Panc1 (cell line): ENCODE measurements around the gene THSD7A. TPM values are rescaled to one million over a fixed set of nuclear protein-coding genes. Genes with fewer than 3 reads are reported as not detected.

ENCODE experiments used
- ATAC-seq: fragments of 200-7000 bp; cut with Tn5 transposase; 2 replicates; pipeline ENCODE4 v1.9.1; 2020; ENCODE audit warnings: mild to moderate bottlenecking, moderate library complexity
- BruUV-seq: library from RNA; stranded (reverse); fragments of 400-500 nt; replicated peaks from 2 replicates; lab custom pipeline; 2021; lab: Mats Ljungman, UMichigan
- CTCF ChIA-PET: fragments of 300-600 bp; sonication (Branson Sonifier 250); formaldehyde crosslinking; loops from one replicate; lab custom pipeline; 2022; ENCODE audit warnings: antibody characterized with exemption; lab: Charles Lee
- POLR2A ChIA-PET: fragments of 300-600 bp; sonication (Branson Sonifier 250); formaldehyde crosslinking; loops from one replicate; lab custom pipeline; 2022; ENCODE audit warnings: antibody characterized with exemption; lab: Charles Lee
- DNase-seq: peaks from one replicate; pipeline ENCODE4 v3.0.0-alpha.2; 2010; ENCODE audit warnings: low read depth, low spot score
- H3K27ac ChIP-seq: 2 replicates; pipeline ENCODE4 v1.5.1; 2011; ENCODE audit warnings: mild to moderate bottlenecking, low read length, inconsistent platforms
- H3K27me3 ChIP-seq: fragments of 200-500 bp; sonication (Bioruptor generic); 2 replicates; pipeline ENCODE4 v1.6.0; 2014; ENCODE audit warnings: low read length, inconsistent platforms; ENCODE audit not compliant: control insufficient read depth, insufficient read depth
- H3K36me3 ChIP-seq: fragments of 200-500 bp; sonication (Bioruptor generic); 2 replicates; pipeline ENCODE4 v1.5.1; 2014; ENCODE audit warnings: inconsistent platforms, mild to moderate bottlenecking, low read length, moderate library complexity; ENCODE audit not compliant: control insufficient read depth, insufficient read depth
- H3K4me1 ChIP-seq: 2 replicates; pipeline ENCODE4 v1.5.1; 2011; ENCODE audit warnings: inconsistent platforms, mild to moderate bottlenecking, low read length, moderate library complexity; ENCODE audit not compliant: control insufficient read depth, insufficient read depth
- H3K4me3 ChIP-seq, 2 experiments: 2 replicates each; pipeline ENCODE4 v1.5.1; 2011 to 2012; ENCODE audit warnings: low read depth in 2 of 2, low read length in 2 of 2, mild to moderate bottlenecking in 2 of 2, inconsistent platforms in 1 of 2, moderate library complexity in 1 of 2
- H3K9me3 ChIP-seq: fragments of 200-500 bp; sonication (Bioruptor generic); 2 replicates; pipeline ENCODE4 v1.5.1; 2014; ENCODE audit warnings: low read depth, mild to moderate bottlenecking, inconsistent platforms, low read length, moderate library complexity; ENCODE audit not compliant: control insufficient read depth, insufficient read depth
- POLR2AphosphoS5 ChIP-seq: IDR thresholded peaks from 2 replicates; pipeline ENCODE4 v1.6.1; 2012; ENCODE audit warnings: mild to moderate bottlenecking, low read depth, low read length, moderate library complexity
- SIN3A ChIP-seq: IDR thresholded peaks from 2 replicates; pipeline ENCODE4 v1.6.1; 2012; ENCODE audit warnings: low read depth, mild to moderate bottlenecking, low read length, moderate library complexity, borderline replicate concordance; ENCODE audit not compliant: insufficient read depth
- TCF7L2 ChIP-seq: IDR thresholded peaks from 2 replicates; pipeline ENCODE4 v1.6.1; 2011; ENCODE audit warnings: mild to moderate bottlenecking, low read depth, low read length, inconsistent platforms
- in situ Hi-C: cut with HindIII; loops from 2 replicates; pipeline ENCODE4 v1.10.0; 2016; ENCODE audit warnings: low sequenced_read_pairs, low pct_unique_long_range_greater_than_20kb
- intact Hi-C: fragments of 100-400 bp; cut with micrococcal nuclease; formaldehyde crosslinking; loops from one replicate; pipeline ENCODE4 v1.10.0; 2022; ENCODE audit not compliant: unreplicated experiment
- total RNA-seq: library from RNA; stranded (reverse); gene quantifications from one replicate; pipeline ENCODE4 v1.2.1, GENCODE V29; 2021; ENCODE audit not compliant: unreplicated experiment
- TF ChIP-seq, protein P1 (sequence below), 2 experiments: IDR thresholded peaks; 2 replicates each; pipeline ENCODE4 v1.6.1; 2011 to 2012; ENCODE audit warnings: low read depth in 2 of 2, control low read depth in 1 of 2, low read length in 1 of 2, mild to moderate bottlenecking in 1 of 2, moderate library complexity in 1 of 2; ENCODE audit not compliant: insufficient read depth in 1 of 2
- TF ChIP-seq, protein P2 (sequence below): fragments of 450-650 bp; IDR thresholded peaks from 2 replicates; pipeline ENCODE4 v1.5.1; 2017; ENCODE audit warnings: mild to moderate bottlenecking

THSD7A gene
- total RNA-seq, 1 experiment from 2014 or later: 38.6 TPM

DNA sequence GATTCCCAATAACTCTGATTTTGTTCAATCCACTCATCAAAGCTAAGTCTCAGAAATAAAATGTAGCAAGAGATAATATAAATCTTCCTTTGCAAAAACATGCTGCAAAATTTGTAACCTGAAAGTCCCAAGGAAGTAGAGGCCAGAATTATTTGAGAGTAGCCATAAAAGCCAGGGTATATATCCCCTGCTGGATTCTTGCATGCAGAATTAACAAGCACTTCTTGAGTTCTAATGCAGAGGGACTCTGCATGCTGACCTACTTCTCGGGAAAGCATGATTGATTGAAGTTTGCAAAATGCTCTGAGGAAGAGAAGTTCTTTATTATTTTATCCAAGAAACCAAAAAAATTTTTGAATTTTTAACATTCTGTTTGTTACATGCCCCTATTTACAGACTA lies 121.6 kb downstream of the THSD7A start:
- in situ Hi-C loops (no loop called here), intact Hi-C loops (no loop called here)
- TF ChIP-seq TCF7L2 (no peak), POLR2AphosphoS5 (no peak), SIN3A (no peak)
- TF ChIP-seq, protein P1, sequence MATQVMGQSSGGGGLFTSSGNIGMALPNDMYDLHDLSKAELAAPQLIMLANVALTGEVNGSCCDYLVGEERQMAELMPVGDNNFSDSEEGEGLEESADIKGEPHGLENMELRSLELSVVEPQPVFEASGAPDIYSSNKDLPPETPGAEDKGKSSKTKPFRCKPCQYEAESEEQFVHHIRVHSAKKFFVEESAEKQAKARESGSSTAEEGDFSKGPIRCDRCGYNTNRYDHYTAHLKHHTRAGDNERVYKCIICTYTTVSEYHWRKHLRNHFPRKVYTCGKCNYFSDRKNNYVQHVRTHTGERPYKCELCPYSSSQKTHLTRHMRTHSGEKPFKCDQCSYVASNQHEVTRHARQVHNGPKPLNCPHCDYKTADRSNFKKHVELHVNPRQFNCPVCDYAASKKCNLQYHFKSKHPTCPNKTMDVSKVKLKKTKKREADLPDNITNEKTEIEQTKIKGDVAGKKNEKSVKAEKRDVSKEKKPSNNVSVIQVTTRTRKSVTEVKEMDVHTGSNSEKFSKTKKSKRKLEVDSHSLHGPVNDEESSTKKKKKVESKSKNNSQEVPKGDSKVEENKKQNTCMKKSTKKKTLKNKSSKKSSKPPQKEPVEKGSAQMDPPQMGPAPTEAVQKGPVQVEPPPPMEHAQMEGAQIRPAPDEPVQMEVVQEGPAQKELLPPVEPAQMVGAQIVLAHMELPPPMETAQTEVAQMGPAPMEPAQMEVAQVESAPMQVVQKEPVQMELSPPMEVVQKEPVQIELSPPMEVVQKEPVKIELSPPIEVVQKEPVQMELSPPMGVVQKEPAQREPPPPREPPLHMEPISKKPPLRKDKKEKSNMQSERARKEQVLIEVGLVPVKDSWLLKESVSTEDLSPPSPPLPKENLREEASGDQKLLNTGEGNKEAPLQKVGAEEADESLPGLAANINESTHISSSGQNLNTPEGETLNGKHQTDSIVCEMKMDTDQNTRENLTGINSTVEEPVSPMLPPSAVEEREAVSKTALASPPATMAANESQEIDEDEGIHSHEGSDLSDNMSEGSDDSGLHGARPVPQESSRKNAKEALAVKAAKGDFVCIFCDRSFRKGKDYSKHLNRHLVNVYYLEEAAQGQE (IDR thresholded peaks at IDR 0.05; ENCODE audit: insufficient read depth in 1 of 2, low read depth in 2 of 2, low read length in 1 of 2): no peak
- TF ChIP-seq, protein P2, sequence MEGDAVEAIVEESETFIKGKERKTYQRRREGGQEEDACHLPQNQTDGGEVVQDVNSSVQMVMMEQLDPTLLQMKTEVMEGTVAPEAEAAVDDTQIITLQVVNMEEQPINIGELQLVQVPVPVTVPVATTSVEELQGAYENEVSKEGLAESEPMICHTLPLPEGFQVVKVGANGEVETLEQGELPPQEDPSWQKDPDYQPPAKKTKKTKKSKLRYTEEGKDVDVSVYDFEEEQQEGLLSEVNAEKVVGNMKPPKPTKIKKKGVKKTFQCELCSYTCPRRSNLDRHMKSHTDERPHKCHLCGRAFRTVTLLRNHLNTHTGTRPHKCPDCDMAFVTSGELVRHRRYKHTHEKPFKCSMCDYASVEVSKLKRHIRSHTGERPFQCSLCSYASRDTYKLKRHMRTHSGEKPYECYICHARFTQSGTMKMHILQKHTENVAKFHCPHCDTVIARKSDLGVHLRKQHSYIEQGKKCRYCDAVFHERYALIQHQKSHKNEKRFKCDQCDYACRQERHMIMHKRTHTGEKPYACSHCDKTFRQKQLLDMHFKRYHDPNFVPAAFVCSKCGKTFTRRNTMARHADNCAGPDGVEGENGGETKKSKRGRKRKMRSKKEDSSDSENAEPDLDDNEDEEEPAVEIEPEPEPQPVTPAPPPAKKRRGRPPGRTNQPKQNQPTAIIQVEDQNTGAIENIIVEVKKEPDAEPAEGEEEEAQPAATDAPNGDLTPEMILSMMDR: no peak
- no peak overlapping the region for H3K4me3 ChIP-seq
- DNase-seq (no peak), ATAC-seq (no peak)
- peak overlapping the region; percentile 86; the same call in 1 of the 2 replicates for H3K27ac ChIP-seq
- no peaks in the 10 kb centered on the region for H3K27me3 ChIP-seq
- no peaks in the 10 kb centered on the region for H3K36me3 ChIP-seq
- H3K9me3 ChIP-seq: no peaks in the 10 kb centered on the region
- POLR2A ChIA-PET: interaction anchor here (0.6 kb wide), 1 partner anchor 16 kb away, joined by 7 read pairs; no protein-coding TSS in a partner anchor
- no TSS peak for BruUV-seq
- CTCF ChIA-PET: no interaction called here
- peaks cover 53% of the 10 kb centered on the region for H3K4me1 ChIP-seq

DNA sequence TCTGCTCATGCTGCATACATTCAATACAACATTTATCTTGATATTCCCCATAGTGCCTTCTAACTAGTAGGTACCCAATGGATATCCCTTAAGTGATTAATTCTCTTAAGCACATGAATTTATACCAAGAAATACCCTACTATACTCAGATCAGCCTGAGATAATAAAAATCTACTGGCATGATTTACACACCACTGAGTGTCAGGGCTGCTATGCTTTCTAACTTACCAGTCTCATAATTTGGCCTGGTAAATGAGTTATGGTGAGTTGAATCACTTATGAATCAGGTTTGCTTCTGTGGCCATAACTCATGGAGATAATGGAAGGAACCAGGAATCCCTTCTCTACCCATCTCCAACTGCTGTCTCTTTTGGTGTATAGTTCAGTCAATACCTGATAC lies 122.8 kb downstream of the THSD7A start:
- TF ChIP-seq TCF7L2: no peak
- POLR2A ChIA-PET: no interaction called here
- intact Hi-C loops: no loop called here

DNA sequence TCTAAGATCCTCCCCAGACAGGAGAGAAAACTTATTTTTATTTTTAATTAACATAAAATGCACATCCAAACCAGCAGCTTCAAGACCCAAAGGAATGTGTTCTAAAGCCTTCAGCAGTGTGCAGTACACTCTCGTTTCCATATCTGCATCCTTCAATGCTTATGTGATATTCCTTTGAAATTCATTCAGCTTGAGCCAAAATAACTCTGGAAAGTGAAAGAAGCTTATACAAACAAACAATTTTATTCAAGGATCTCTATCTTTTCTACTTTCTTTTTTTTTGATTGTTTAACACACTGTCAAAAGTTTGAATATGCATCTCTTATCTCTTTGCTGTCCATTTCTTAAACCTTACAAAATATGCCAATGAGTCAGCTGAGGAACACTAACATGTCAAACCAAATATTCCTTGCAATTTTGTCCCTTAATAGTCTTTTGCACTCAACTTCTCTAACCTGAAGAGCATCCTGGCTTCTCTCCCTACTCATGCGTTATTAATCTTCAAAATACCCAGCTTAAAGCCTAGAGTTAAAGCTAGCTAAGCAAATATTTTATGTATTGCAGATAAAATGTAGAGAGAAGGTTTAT lies 124.3 kb downstream of the THSD7A start:
- ATAC-seq (peak; percentile 70), DNase-seq (no peak)
- BruUV-seq: no TSS peak
- no peak overlapping the region for H3K4me3 ChIP-seq
- peaks cover 53% of the 10 kb centered on the region for H3K4me1 ChIP-seq
- CTCF ChIA-PET: no interaction called here
- in situ Hi-C loops: no loop called here
- H3K9me3 ChIP-seq: no peaks in the 10 kb centered on the region
- H3K27me3 ChIP-seq: no peaks in the 10 kb centered on the region
- peak overlapping the region; percentile 86 for H3K27ac ChIP-seq
- intact Hi-C loops: no loop called here
- TF ChIP-seq, protein P1 (IDR thresholded peaks at IDR 0.05; ENCODE audit: insufficient read depth in 1 of 2, low read depth in 2 of 2, low read length in 1 of 2): no peak
- TF ChIP-seq TCF7L2: no peak
- TF ChIP-seq SIN3A: no peak
- TF ChIP-seq, protein P2: no peak
- no peak for TF ChIP-seq POLR2AphosphoS5
- H3K36me3 ChIP-seq: no peaks in the 10 kb centered on the region
- POLR2A ChIA-PET: interaction anchor here (0.6 kb wide), 1 partner anchor 72 kb away, joined by 5 read pairs; no protein-coding TSS in a partner anchor

More for the DNA sequence above, 122.8 kb downstream of the THSD7A start:
- no peaks in the 10 kb centered on the region for H3K27me3 ChIP-seq
- BruUV-seq: no TSS peak
- in situ Hi-C loops: no loop called here
- H3K36me3 ChIP-seq: no peaks in the 10 kb centered on the region
- no peak for ATAC-seq
- DNase-seq: no peak
- no peak overlapping the region for H3K4me3 ChIP-seq
- H3K9me3 ChIP-seq: no peaks in the 10 kb centered on the region
- H3K27ac ChIP-seq: peak overlapping the region; percentile 86; the same call in 1 of the 2 replicates
- CTCF ChIA-PET: no interaction called here
- peaks cover 53% of the 10 kb centered on the region for H3K4me1 ChIP-seq
